ENCODE results near the gene FALEC.

The FALEC gene

DNA sequence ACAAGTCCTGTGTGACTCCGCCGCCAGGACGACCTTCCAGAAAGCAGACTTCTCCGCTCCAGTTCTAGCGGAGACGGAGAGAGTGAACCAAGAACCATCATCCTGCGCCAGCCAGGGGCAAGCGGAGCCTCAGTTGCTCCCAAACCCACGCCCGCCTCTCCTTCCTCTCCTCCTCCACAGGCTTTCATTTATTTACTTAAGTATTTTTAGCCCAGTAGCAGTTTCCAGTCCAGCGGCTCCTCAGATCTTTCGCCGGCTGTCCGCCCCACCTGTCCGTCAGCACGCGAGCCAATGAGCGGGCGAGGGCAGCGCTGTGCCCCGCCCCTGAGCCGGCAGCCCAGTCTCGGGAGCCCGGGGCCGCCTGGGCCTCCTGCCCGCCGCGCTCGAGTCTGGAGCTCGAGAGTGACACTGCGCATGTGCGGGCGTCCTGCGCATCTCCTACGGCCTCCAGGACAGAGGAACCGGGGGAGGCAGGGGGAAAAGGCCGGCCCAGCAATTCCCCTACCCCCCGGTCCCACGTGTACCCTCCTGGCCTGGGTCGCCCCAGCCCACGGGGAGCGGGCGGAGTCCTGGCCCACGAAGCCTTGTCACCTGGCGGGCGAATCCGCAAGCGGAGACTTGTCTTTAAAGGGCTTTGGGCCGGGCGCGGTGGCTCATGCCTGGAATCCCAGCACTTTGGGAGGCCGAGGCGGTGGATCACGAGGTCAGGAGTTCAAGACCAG lies at the start of gene FALEC:
FALEC (plus strand) TSS at position 425 of the 722 bp plus-strand sequence.
- DNase-seq (ENCODE audit: low read depth), result peak; percentile 78

GRCh38 chr1:150466964-150467363 lies 48.6 kb upstream of the FALEC start:
- DNase-seq (ENCODE audit: low read depth), result no peak

GRCh38 chr1:150469291-150469690 lies 46.3 kb upstream of the FALEC start:
- DNase-seq (ENCODE audit: low read depth), result no peak

- no peak for DNase-seq (ENCODE audit: low read depth)
Observed at GRCh38 chr1:150472601-150473200, 42.9 kb upstream of the FALEC start.

DNA sequence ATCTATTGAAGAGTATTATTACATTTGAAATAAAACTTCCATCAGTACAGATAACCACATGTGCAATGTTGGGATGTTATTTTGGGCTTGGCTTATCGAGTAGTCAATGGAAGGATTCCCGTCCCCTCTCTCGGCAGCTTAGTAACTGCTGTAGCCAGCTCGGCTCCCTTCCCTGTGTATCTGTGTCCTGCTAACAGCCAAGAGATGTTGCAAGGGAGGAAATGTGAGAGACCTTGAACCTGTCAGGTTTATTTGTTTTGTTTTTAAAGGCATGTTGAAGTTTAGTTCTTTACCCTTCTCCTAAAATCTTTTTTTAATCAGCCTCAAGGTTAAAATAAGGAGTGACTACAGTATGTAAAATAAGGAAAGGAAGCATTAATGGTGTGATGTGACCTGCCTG lies 41.9 kb upstream of the FALEC start:
- no peak for DNase-seq (ENCODE audit: low read depth)

DNA sequence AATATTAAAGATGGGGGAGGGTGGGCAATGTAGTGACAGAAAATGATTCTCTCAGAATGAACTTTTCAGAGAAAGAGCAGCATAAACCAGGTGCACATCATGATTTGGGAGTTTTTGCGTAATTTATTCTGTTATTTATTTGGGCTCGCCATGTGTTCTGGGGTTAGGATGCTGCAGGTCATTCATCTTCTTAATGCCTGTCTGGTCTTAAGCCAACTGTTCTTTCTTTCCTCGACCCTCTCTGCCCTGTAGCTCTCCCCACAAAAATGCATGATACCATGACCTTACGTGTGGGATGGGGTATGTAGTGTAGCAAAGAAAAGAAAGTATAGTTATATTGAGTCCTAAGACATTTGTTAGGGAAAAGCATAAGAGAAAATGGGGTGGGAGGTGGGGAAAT lies 40.7 kb upstream of the FALEC start:
- DNase-seq (ENCODE audit: low read depth), result no peak

- DNase-seq (ENCODE audit: low read depth), result no peak
Observed at GRCh38 chr1:150476754-150477153, 38.8 kb upstream of the FALEC start.

DNA sequence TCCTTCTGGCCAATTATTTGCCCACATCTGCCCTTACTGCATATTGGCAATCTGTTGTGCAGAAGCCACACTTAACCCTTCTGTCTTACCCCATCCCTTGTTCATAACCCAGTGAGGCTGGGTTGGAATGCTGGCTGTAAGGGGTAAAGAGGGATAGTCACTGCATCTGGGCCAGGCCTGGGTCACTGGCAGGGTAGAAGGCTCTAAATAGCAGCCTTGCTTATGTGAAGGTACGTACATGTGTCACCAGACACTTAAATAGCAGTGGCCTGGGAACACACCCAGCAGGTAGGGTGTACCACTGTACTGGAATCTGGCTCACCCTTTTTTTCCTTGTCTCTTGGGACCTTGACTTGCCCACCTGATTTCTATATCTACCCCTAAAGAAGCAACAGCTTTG lies 38.2 kb upstream of the FALEC start:
- no peak for DNase-seq (ENCODE audit: low read depth)

DNA sequence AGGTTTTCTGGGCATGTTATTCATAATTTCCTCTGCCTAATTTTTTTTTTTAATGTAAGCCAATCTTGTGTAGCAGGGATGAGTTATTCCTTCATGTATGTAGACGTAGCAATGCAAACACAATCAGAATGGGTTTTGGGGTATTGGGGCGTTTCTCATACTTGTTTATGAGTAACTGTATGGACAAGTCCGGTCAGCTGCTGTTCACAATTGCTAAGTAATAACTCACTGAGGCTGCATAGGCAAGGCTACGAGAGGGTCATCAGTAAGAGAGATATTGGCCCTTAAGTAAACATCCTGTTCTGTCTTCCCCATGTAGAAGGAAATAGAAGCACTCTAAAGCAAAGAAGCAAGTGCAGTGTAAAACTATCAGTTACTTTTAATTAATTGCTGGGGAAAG lies 37.8 kb upstream of the FALEC start:
- DNase-seq (ENCODE audit: low read depth), result no peak

DNA sequence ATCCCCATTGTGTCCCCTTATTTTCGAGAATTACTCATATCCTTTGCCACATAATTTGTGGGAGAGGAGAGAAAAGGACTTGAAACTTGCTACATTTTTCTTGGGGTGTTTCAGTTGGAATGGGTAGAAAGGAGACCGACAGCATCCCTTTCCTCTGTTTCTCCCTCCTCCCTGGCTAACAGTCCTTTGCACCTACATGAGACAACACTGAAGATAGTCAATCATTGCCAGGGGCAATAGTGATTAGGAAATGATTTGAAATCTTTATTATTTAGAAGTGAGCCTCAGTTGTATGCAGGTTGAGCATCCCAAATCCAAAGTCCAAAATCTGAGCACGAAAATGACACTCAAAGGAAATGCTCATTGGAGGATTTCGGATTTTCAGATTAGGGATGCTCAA lies 36.2 kb upstream of the FALEC start:
- DNase-seq (ENCODE audit: low read depth), result no peak

DNA sequence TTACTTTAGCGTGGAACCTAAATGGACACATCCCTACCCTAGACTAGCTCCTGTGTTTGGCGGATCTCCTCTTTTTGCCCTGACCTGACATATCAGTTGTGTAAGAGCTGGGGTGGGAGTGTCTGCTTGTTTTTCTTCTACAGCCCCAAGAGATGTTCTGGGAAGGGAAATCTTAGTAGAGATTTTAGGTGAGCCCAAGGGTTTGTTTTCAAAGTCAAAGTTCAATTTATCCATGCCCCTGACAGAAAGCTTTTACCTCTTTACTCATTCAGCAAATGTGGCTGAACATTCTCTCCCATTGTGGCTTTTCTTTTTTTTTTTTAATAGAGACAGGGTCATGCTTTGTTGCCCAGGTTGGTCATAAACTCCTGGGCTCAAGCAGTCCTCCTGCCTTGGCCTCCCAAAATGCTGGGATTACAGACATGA lies 35.6 kb upstream of the FALEC start:
- DNase-seq (ENCODE audit: low read depth), result no peak

- DNase-seq (ENCODE audit: low read depth), result no peak
Observed at GRCh38 chr1:150484431-150484830, 31.1 kb upstream of the FALEC start.

DNA sequence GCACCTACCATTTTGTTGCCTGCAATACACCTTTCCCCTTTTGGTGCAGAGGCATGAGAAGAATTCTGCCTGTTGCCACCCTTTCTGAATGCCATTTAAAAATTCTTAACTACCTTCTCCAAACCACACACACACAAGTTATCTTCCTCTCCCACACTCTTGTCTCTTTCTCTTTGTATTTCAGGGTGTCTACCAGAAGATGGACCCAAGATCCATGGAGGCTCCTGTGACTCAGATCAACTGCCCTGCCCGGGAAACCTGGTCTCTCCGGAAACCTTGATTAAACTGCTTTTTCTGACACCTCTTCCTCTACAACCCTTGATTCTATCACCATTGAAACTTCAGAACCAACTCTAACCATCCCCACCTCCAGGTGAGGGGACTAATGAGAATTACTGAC lies 30.7 kb upstream of the FALEC start:
- no peak for DNase-seq (ENCODE audit: low read depth)

- peak; percentile 86 for DNase-seq (ENCODE audit: low read depth)
Observed at GRCh38 chr1:150486966-150487762, 28.4 kb upstream of the FALEC start, which contains the start of gene TARS2. TSS of gene TARS2 (plus strand) at chr1:150487419. CDS start at chr1:150487451, 32 bp downstream.

- DNase-seq (ENCODE audit: low read depth), result no peak
Observed at GRCh38 chr1:150487763-150488115, 27.8 kb upstream of the FALEC start.

DNA sequence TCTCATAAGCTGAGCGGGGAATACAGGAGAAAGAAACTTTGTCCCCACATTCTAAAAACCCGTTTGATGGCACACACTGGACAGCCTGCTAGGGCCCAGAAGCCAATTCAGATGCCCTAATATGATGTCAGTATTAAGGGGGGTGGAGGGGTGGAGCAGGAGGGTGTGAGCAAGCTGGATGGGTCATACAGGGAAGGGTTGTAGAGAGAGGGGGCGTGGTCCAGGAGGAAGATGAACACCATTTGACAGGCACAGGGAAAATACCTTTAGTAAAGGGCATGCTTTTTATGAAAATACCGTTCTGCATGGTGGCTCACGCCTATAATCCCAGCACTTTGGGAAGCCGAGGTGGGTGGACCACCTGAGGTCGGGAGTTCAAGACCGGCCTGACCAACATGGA lies 22.4 kb upstream of the FALEC start:
- no peak for DNase-seq (ENCODE audit: low read depth)

- DNase-seq (ENCODE audit: low read depth), result no peak
Observed at GRCh38 chr1:150498342-150498741, 17.2 kb upstream of the FALEC start.

DNA sequence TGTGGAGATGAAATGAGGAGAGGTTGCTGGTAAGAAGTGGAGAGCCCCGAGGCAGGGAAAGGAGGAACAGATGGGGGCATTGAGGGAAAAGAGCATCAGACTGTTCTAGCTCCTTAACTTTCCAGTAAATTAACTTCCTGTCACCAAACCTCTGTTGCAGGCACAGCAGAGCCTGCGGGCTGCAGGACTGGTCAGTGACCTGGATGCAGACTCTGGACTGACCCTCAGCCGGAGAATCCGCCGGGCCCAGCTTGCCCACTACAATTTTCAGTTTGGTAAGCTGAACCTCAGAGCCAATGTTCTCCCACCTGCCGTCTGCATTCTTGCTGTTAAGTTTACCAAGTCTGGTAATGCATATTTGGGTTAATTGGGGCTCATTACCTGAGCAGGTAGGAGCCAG lies 10.1 kb upstream of the FALEC start:
- DNase-seq (ENCODE audit: low read depth), result no peak

DNA sequence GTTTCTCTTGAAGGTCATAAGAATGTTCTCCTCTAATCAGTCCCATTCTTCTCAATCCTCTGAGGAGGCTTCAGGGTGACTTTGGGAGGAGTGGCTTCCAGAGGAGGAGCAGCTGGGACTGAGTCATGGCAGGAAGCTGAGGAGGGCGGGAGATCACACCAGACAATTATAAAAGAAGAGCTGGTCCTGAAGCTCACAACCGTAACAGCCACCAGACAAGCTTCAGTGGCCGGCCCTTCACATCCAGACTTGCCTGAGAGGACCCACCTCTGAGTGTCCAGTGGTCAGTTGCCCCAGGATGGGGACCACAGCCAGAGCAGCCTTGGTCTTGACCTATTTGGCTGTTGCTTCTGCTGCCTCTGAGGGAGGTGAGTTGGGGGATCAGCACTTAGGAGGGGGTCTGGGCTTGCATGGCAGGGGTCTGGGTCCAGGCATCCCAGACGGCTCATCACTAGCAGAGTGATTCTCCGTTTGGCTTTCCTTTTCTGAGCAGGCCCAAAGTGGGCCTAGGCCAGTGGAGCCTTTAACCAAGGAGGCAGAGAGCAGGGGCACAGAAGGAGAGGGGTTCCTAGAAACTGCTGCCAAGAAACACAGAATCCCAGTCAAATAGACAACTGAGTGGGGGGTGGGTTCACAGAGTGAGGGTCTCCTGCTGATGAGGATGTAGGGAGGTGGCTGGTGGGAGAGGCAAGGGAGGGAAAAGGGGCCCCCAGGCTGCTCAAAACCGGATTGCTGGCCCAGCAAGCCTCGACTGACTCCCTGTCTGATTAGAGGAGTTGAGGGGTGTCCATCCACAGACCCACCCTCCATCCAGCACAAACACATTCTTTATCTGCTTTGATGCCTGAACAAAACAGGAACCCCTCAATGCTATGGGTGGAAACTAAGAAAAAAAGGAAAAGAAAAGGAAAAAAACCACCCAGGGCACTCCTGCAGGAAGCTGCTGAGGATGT lies 7.4 kb upstream of the FALEC start, which contains the start of gene ECM1:
ECM1 (plus strand) TSS at position 198 of the 953 bp plus-strand sequence; CDS start at position 299, 101 bp downstream.
- no peak for DNase-seq (ENCODE audit: low read depth)

- DNase-seq (ENCODE audit: low read depth), result no peak
Observed at GRCh38 chr1:150508982-150509381, 6.6 kb upstream of the FALEC start.

DNA sequence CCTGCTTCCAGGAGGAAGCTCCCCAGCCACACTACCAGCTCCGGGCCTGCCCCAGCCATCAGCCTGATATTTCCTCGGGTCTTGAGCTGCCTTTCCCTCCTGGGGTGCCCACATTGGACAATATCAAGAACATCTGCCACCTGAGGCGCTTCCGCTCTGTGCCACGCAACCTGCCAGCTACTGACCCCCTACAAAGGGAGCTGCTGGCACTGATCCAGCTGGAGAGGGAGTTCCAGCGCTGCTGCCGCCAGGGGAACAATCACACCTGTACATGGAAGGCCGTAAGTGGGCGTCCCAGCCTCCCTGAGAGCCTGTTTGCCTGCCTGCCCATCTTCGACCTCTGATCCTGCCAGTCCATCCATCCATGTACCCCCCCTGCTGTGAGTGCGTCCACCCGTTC lies 4.0 kb upstream of the FALEC start:
- DNase-seq (ENCODE audit: low read depth), result no peak
